Measurements from ENCODE around the gene ABTB2.
A peak's percentile ranks its signal among the peaks of the same experiment; 100 is the strongest.
"Not testable (repeated sequence)": the region's sequence is repeated elsewhere in the genome, so short reads cannot be mapped to it uniquely, and the experiment has no call there.

Gene ABTB2

GRCh38 chr11:34263441-34264091 lies 94.2 kb downstream of the ABTB2 start:
- no peak for DNase-seq (ENCODE audit: low read depth in 2 of 2)

DNA sequence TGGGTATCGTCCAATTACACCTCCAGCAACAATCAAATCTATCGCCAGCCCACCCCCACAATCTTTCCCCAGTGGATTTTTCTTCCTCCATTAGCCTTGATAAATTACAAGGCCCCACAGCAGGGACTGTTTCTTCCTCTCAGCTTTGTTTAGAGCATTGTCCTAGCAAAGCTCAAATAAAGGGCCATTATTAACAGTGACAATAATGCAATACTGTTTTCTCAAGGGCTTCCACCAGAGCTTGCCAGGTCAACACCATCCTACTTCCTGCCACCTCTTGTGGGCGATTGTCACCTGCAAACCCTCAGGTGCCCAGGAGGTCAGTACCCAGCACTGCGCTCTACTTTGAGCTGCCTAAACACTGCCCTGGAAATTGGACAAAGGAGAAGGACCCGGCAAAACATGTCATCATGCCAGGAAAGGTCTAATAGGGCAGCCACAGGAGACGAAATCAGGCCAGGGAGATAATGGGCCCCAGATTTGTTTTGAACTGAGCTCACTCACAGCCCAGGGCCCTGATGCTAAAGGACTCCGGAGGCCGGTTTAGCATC lies 95.2 kb downstream of the ABTB2 start:
- DNase-seq (ENCODE audit: low read depth in 2 of 2) = no peak

DNA sequence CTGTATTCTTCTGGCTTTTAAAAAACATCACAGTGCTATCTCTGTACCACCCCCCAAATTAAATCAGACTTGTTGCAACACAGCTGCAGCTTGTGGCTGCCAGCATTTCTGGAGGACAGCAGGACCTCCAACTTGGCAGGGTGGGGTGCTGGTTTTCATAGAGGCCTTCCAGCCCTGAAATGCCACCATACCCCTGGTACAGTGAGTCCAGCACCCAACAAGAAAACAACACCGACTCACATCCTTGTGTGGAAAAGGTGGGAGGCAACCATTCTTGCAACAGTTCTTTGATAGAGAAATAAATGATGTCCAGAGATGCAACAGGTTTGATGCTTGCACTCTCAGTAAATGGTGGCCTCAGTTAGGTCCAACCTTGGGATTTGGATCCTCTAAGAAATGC lies 96.0 kb downstream of the ABTB2 start:
- DNase-seq (ENCODE audit: low read depth in 2 of 2) = no peak

DNA sequence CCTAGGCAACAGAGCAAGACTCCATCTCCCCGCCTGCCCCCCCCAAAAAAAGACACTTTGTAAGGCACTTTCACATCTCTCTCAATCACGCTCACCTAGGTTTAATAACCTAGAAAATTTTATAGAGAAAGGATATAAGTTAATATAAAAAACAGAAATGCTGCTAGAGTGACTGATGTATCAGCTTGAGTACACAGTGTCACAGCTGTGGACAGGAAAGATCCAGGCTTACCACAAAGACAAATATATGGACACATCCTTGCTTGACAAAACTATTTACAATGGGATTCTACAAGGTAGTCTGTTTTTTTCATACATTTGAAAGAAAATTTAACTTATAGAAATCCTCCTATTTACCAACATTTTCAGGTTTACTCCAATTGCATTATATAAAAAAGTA lies 96.7 kb downstream of the ABTB2 start:
- no peak for DNase-seq (ENCODE audit: low read depth in 2 of 2)

DNA sequence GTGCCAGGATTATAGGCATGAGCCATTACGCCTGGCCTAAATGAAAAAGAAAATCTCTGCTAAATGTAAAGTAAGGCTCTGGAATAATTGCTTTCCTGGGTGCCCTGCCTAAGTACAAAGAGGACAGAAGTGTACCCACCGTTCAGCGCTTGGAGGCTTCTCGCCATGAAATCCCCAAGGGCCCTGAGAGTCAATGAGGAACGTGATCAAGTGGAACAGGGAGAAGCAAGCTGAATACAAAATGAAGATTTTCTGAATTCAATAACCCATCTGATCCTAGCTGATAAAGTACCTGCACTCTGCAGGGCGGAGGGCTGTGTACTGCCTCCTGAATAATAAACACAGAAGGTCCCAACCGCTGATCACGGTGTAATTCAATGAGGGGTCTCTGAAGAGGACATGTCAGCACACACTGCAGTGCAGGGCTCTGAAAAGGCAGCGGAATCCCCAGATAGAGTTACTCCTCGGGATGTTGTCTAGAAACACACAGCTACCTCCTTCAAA lies 97.7 kb downstream of the ABTB2 start:
- DNase-seq (ENCODE audit: low read depth in 2 of 2) = no peak

DNA sequence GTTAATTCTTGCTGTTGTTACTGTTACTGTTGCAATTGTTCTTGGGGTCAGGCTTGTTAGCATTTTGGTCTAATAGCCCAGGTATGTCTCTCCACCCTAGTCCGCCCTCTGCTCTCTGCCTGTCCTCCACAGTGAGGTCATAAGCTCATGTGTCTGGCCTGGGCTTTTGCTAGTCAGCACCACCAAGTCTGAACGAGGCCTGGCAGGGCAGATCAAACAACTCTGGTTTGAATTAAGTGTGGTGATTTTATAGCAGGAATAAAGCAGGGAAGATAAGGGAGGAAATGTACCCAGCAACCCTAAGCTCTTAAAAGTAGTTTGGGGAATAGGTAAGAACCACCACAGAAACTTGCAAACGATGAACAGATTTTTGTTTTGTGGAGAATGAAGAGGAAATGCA lies 98.7 kb downstream of the ABTB2 start:
- no peak for DNase-seq (ENCODE audit: low read depth in 2 of 2)

DNA sequence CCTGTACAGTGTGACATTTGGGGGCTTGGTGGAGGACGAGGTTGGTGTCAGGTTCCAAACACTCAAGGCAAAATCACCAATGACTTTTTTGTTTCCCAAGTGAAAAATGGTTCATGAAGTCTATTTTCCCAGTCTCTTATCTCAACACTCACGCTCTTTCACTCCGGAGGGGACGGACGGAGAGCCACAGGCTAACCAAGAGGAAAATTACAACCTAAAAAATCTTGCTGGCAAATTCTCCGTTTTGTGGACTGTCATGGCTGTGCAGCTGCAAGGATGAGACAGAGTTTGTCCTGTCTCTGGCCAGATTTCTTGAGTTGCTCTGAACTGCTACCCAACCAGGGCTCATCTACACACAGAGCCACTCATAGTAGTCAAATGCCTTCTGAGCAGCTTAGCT lies 101.2 kb downstream of the ABTB2 start:
- no peak for DNase-seq (ENCODE audit: low read depth in 2 of 2)

DNA sequence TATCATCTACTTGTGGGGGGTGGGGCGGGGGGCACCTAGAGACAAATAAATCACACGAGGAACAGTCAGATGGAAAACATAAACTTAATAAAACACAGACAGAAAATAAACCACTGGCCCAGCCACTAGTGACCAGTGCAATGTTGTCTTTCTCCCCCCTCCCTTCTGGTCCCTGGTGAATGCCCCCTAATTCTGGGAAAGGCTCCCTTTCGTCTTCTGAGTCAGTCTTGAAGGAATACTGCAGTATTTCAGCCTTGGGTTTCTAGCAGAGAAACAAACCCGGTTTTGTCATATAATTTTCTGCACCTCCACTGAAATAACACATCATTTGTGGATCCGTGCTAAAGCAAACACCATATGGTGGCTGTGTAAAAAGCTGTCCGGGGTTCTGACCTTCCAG lies 101.7 kb downstream of the ABTB2 start:
- no peak for DNase-seq (ENCODE audit: low read depth in 2 of 2)

DNA sequence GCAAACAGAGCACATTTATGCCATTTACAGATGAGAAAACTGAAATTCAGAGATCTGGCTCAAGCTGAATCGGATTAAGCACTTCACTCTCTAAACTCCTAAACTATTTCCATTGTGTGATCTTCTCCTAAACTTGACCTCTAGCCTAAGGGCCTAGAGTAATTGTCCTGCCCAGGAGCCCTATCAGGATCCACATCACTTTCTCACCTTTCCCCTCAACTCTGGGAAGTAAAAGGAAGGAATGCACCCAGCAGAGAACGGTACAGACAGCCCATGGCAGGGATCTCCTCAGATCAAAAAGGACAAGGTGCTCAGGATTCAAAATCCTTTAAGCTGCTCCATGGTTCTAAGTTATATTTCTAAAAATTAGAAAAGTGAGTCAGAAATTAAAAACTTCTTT lies 102.7 kb downstream of the ABTB2 start:
- no peak for DNase-seq (ENCODE audit: low read depth in 2 of 2)

DNA sequence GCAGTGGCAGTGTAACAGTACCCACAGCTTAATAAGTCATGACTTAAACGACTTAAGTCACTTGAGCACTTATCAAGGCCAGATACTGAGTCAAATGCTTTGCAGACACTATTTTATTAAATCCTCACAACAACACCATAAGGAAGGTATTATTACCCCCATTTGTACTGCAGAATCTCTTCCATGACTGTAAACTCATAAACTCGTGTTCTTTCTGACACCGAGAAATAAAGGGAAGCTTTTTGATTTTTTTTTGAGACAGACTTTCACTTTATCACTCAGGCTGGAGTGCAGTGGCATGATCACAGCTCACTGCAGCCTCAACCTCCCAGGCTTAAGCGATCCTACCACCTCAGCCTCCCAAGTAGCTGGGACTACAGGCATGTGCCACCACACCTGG lies 103.8 kb downstream of the ABTB2 start:
- DNase-seq (ENCODE audit: low read depth in 2 of 2) = no peak

- no peak for DNase-seq (ENCODE audit: low read depth in 2 of 2)
Observed at GRCh38 chr11:34252651-34253050, 105.2 kb downstream of the ABTB2 start.

DNA sequence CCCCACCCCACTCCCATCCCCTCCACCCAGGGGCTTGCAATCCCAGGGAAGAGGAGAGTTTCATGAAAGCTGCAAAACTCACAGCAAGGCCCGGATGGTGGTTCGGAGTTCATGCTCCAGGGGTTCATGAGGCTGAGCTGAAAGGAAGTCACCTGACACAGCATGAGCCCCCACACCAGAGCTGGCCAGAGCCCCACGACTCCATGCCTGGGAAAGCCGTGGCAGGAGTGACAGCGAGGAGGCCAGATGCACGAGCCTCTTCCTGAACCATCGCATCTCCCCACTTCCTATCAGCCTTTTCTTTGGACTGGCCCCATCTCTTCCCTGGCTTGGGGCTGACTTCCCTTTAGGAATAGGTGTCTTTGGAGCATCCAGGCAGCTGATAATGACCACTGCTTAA lies 105.8 kb downstream of the ABTB2 start:
- DNase-seq (ENCODE audit: low read depth in 2 of 2) = no peak

DNA sequence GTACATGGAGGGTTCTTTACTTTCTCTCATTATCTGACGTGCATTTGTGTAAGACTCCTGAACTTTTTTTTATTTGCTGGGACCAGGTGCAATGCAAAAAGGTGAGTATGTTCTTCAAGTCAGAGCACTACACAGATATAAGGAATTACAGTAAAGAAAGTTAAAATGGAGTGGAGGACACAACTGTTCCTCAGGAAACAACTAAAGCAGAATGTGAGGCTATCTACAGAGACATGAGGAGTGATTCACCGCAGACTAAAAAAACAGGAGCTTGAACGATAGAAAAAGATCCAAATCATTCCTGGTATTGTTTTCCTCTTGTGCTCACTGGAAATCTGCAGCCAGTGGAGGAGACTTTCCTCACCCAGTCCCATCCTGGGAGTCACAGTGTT lies 106.2 kb downstream of the ABTB2 start:
- DNase-seq (ENCODE audit: low read depth in 2 of 2) = no peak

DNA sequence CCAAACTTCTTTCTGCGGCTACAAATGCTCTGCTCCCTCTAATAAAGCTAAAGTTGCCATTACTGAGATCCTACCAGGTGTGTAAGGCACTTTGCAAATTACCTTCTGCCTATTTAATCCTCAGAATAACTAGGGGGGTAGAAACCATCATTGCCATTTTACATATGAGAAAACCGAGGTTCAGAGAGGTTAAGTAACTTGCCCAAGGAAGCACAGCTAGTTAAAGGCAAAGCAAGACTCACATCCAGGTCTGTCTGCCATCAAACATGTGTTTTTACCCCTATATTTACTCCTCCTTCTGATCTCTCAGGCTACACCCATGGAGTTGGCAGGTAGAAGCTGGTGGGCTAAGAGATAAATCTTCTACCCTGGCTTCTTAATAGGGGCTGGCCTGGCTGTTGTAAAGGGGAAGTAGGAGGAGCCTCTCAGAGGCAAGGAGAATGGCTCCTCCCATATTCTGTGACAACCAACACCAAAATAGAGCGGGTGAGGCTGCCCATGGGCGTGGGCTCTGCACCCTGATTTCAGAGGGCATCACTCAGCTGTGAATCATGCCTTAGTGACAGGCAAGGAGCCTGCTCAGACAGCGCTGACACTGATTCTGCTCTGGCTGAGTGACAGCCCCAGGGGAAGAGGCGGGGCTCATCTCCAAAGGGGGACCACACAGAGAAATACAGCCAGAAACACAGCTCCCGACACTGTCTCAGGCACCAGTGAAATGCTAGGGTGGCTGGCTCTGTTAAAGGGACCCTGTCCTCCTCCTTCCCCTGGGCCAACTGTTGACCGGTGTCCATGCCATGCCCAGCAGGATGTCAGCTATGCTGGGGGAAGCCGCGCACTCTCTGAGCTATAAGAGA lies 106.8 kb downstream of the ABTB2 start:
- DNase-seq (ENCODE audit: low read depth in 2 of 2) = peak; percentile 57 to 74

DNA sequence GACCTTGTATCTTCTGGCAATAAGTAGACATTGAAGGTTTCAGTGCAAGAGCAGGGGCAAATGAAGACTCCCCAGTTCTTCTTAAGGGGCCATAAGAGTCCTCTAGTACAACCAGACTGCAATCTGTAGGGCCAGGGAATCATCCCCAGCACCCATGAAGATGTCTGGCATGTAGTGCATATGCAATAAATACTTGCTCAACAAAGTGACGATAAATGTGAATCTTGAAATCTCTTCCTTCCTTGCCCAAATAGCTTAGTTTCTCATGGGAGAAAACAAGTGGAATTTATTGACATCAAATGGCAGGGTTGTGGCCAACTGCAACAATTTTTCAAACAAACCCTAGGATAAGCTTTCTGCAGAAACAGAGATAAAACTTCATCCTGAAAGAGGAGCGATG lies 107.6 kb downstream of the ABTB2 start:
- no peak for DNase-seq (ENCODE audit: low read depth in 2 of 2)

DNA sequence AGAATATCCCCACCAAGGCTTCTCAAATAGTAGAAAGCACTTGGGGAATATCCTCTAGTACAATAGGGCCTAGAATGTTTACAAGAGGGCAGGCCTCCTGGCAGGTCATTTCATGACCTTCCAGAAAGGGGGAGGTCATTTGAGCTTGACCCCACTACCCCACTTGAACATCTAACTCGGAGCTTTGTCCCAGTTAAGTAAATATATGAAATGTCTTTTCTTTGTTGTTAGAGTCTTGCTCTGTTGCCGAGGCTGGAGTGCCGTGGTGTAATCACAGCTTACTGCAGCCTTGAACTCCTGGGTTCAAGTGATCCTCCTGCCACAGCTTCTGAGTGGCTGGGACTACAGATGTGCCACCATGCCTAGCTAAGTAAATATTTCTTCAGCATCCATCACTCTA lies 108.4 kb downstream of the ABTB2 start:
- no peak for DNase-seq (ENCODE audit: low read depth in 2 of 2)

DNA sequence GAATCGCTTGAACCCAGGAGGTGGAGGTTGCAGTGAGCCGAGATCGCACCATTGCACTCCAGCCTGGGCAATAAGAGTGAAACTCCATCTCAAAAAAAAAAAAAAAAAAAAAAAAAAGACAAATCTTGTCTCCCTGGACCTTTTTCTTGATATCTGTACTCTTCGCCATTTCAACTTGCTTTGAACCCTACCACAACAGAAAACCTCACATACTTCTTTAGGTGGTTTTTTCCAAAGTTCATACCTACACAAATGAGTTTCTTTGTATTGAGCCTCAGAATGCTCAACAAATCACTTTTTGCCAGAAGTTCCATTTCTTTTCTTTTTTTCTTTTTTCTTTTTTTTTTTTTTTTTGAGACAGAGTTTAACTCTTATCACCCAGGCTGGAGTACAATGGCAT lies 111.3 kb downstream of the ABTB2 start:
- DNase-seq (ENCODE audit: low read depth in 2 of 2) = not testable (repeated sequence)

- DNase-seq (ENCODE audit: low read depth in 2 of 2) = no peak
Observed at GRCh38 chr11:34245041-34245440, 112.8 kb downstream of the ABTB2 start.

- DNase-seq (ENCODE audit: low read depth in 2 of 2) = no peak
Observed at GRCh38 chr11:34243600-34244464, 114.0 kb downstream of the ABTB2 start.

- DNase-seq (ENCODE audit: low read depth in 2 of 2) = no peak
Observed at GRCh38 chr11:34242037-34242625, 115.7 kb downstream of the ABTB2 start.

DNA sequence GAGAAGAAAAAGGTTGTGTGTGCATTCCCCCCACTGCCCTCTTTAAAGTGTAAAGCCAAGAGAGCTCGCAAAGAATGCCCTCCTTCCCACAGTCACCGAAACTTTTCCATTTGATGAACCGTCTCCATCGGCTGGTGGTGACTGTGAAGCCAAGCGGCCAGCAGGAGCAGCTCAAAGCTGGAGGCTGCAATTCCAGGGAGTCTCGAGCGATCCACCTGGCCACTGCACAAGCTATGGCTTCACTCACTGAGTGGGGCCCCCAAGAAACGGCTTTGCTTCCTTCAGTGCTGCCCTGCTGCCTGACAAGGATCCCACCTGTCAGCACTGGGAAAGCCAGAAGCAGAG lies 117.7 kb downstream of the ABTB2 start:
- no peak for DNase-seq (ENCODE audit: low read depth in 2 of 2)
